ENCODE measurements around the gene PRR27. TPM values are rescaled to one million over a fixed set of nuclear protein-coding genes. Genes with fewer than 3 reads are reported as not detected.

The PRR27 gene
- not detected in 2 replicates for total RNA-seq

DNA sequence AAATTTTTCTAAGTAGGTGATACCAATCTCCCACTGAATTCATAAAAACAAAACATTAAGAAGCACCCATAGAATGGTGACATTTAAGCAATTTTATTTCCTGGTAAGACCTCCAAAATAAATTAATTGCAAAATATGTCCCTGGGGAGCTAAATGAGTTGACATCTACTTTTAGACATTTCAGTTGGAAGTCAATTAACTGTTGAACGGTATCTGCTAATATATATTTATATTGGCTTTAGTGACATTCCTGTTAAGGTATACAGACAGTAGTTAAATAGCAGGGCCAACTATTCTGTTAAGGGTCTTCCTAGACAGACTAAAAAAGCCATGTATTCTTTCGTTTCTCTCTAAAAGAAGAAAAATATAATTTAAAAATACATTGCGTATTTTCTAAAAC, at the start of gene PRR27:
Gene PRR27 (plus strand): TSS at position 301 of the 400 bp plus-strand sequence. CDS start 139 bp downstream, outside the sequence.

DNA sequence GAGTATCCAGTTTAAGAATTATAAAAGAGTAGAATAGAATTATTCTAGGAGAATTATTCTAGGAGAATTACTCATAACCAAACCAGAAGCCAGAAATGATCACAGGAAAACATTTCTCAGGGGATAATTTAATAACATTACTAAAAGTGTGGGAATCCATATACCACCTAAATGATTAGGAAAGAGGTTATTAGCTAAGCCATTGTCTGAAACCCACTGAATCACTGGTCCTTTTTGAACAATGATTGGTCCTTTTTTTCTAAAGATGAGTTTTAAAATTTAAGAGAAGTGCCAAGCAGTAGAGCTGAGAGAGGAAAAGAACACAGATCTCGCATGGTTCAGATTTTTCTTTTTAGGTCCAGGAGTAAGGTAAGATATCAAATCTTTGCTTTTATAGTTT, 41.4 kb downstream of the PRR27 start, which contains the start of gene ODAM:
Gene ODAM (plus strand): TSS at position 301 of the 400 bp plus-strand sequence. CDS start 819 bp downstream, outside the sequence.

Other genes with a start within 250 kb of the PRR27 start
- not detected in 2 replicates for gene CSN1S1, start 223.2 kb upstream of the PRR27 start, total RNA-seq
- not detected in 2 replicates for gene CSN2, start 188.5 kb upstream of the PRR27 start, total RNA-seq
- gene STATH, start 158.3 kb upstream of the PRR27 start, total RNA-seq = not detected in 2 replicates
- gene HTN3, start 125.8 kb upstream of the PRR27 start, total RNA-seq = not detected in 2 replicates
- not detected in 2 replicates for gene HTN1, start 103.8 kb upstream of the PRR27 start, total RNA-seq
- not detected in 2 replicates for gene ODAM, start 41.5 kb downstream of the PRR27 start, total RNA-seq
- not detected in 2 replicates for gene FDCSP, start 71.9 kb downstream of the PRR27 start, total RNA-seq
- not detected in 2 replicates for gene CSN3, start 88.4 kb downstream of the PRR27 start, total RNA-seq
- not detected in 2 replicates for gene CABS1, start 180.7 kb downstream of the PRR27 start, total RNA-seq
- gene SMR3A, start 206.5 kb downstream of the PRR27 start, total RNA-seq = not detected in 2 replicates
- gene SMR3B, start 228.9 kb downstream of the PRR27 start, total RNA-seq = not detected in 2 replicates
- not detected in 2 replicates for gene OPRPN, start 243.7 kb downstream of the PRR27 start, total RNA-seq